ENCODE measurements around the gene B3GNT7. TPM values are rescaled to one million over a fixed set of nuclear protein-coding genes. Genes with fewer than 3 reads are reported as not detected.

The B3GNT7 gene
- total RNA-seq, 1 experiment from 2014 or later: 83.3 TPM

- Histone ChIP-seq H3K27me3 (ENCODE audit: control insufficient read depth, insufficient read depth, low read length) (no peaks in the 10 kb centered on the region), H3K9me3 (ENCODE audit: control insufficient read depth, insufficient read depth, low read depth, low read length) (no peaks in the 10 kb centered on the region; the same call in 1 of the 2 replicates), H3K36me3 (ENCODE audit: control insufficient read depth, insufficient read depth, low read length) (no peaks in the 10 kb centered on the region), H3K27ac (ENCODE audit: low read length) (no peak overlapping the region), H3K4me1 (ENCODE audit: control insufficient read depth, insufficient read depth, low read length) (no peaks in the 10 kb centered on the region), H3K4me3 (ENCODE audit: low read depth in 2 of 2, low read length in 2 of 2) (no peak overlapping the region)
- in situ Hi-C loops (cut with HindIII; ENCODE audit: low pct_unique_long_range_greater_than_20kb, low sequenced_read_pairs): no loop called here
- CTCF ChIA-PET: no interaction called here
- no peak for TF ChIP-seq REST (IDR thresholded peaks at IDR 0.05; ENCODE audit: insufficient read depth in 1 of 2, low read depth in 2 of 2, low read length in 1 of 2)
- TF ChIP-seq SIN3A (IDR thresholded peaks at IDR 0.05; ENCODE audit: borderline replicate concordance, insufficient read depth, low read depth, low read length): no peak
- TF ChIP-seq TCF7L2 (IDR thresholded peaks at IDR 0.05; ENCODE audit: low read depth, low read length): no peak
- TF ChIP-seq POLR2AphosphoS5 (IDR thresholded peaks at IDR 0.05; ENCODE audit: low read depth, low read length): no peak
- DNase-seq (ENCODE audit: low read depth, low spot score) (no peak), ATAC-seq (no peak; the same call in 1 of the 2 replicates)
- intact Hi-C loops (cut with micrococcal nuclease; ENCODE audit: unreplicated experiment): no loop called here
- POLR2A ChIA-PET: interaction anchor here (0.5 kb wide), 1 partner anchor 27 kb away, joined by 17 read pairs; the partner anchor contains the start of gene NCL
- BruUV-seq (replicated peaks): no TSS peak
Observed at GRCh38 chr2:231436957-231437356, 41.4 kb downstream of the B3GNT7 start.

GRCh38 chr2:231449503-231450054, 54.1 kb downstream of the B3GNT7 start:
- CTCF ChIA-PET: no interaction called here
- TF ChIP-seq TCF7L2 (IDR thresholded peaks at IDR 0.05; ENCODE audit: low read depth, low read length) (no peak), REST (IDR thresholded peaks at IDR 0.05; ENCODE audit: insufficient read depth in 1 of 2, low read depth in 2 of 2, low read length in 1 of 2) (no peak), POLR2AphosphoS5 (IDR thresholded peaks at IDR 0.05; ENCODE audit: low read depth, low read length) (no peak), SIN3A (IDR thresholded peaks at IDR 0.05; ENCODE audit: borderline replicate concordance, insufficient read depth, low read depth, low read length) (no peak)
- TF ChIP-seq, protein P1, sequence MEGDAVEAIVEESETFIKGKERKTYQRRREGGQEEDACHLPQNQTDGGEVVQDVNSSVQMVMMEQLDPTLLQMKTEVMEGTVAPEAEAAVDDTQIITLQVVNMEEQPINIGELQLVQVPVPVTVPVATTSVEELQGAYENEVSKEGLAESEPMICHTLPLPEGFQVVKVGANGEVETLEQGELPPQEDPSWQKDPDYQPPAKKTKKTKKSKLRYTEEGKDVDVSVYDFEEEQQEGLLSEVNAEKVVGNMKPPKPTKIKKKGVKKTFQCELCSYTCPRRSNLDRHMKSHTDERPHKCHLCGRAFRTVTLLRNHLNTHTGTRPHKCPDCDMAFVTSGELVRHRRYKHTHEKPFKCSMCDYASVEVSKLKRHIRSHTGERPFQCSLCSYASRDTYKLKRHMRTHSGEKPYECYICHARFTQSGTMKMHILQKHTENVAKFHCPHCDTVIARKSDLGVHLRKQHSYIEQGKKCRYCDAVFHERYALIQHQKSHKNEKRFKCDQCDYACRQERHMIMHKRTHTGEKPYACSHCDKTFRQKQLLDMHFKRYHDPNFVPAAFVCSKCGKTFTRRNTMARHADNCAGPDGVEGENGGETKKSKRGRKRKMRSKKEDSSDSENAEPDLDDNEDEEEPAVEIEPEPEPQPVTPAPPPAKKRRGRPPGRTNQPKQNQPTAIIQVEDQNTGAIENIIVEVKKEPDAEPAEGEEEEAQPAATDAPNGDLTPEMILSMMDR (IDR thresholded peaks at IDR 0.05): no peak
- ATAC-seq: no peak
- Histone ChIP-seq H3K36me3 (ENCODE audit: control insufficient read depth, insufficient read depth, low read length) (peaks cover 3% of the 10 kb centered on the region; the same call in 1 of the 2 replicates), H3K4me1 (ENCODE audit: control insufficient read depth, insufficient read depth, low read length) (peaks cover 14% of the 10 kb centered on the region; the same call in 1 of the 2 replicates), H3K4me3 (ENCODE audit: low read depth in 2 of 2, low read length in 2 of 2) (no peak overlapping the region), H3K27me3 (ENCODE audit: control insufficient read depth, insufficient read depth, low read length) (no peaks in the 10 kb centered on the region), H3K27ac (ENCODE audit: low read length) (no peak overlapping the region), H3K9me3 (ENCODE audit: control insufficient read depth, insufficient read depth, low read depth, low read length) (no peaks in the 10 kb centered on the region)
- in situ Hi-C loops (cut with HindIII; ENCODE audit: low pct_unique_long_range_greater_than_20kb, low sequenced_read_pairs): no loop called here
- DNase-seq (ENCODE audit: low read depth, low spot score): no peak
- no TSS peak for BruUV-seq (replicated peaks)
- intact Hi-C loops (cut with micrococcal nuclease; ENCODE audit: unreplicated experiment): loop anchor here (5.0 kb wide), 1 partner anchor 222 kb away; no protein-coding TSS in a partner anchor
- POLR2A ChIA-PET: no interaction called here

All from Panc1 (cell line).